Liver (tissue), 9 donors: Measurements from ENCODE around the gene GNAT2. TPM values are rescaled to one million over a fixed set of nuclear protein-coding genes. Genes with fewer than 3 reads are reported as not detected.
A peak's percentile ranks its signal among the peaks of the same experiment; 100 is the strongest.

Experiments
- DNase-seq: peaks from one replicate; pipeline ENCODE4 v3.0.0-alpha.2; 2017; ENCODE audit warnings: low spot score
- H3K27ac ChIP-seq, 2 donors: one replicate each; pipeline ENCODE4 v1.7.0; 2013; ENCODE audit warnings: inconsistent platforms in 2 of 2, low read length in 2 of 2, control low read depth in 1 of 2, low read depth in 1 of 2, mild to moderate bottlenecking in 1 of 2
- H3K27me3 ChIP-seq, 4 donors: one replicate each; pipeline versions ENCODE4 v1.6.1 to v1.7.0; 2013; ENCODE audit warnings: low read length in 3 of 4, inconsistent platforms in 1 of 4, mild to moderate bottlenecking in 1 of 4, moderate library complexity in 1 of 4; ENCODE audit not compliant: control insufficient read depth in 4 of 4, insufficient read depth in 4 of 4
- H3K36me3 ChIP-seq, 4 donors: one replicate each; pipeline versions ENCODE4 v1.6.1 to v1.7.0; 2013; ENCODE audit warnings: low read length in 3 of 4, mild to moderate bottlenecking in 3 of 4, low read depth in 1 of 4, moderate library complexity in 1 of 4; ENCODE audit not compliant: control insufficient read depth in 4 of 4, insufficient read depth in 3 of 4
- H3K4me1 ChIP-seq, 4 donors: one replicate each; pipeline versions ENCODE4 v1.6.1 to v1.7.0; 2013; ENCODE audit warnings: low read length in 3 of 4, mild to moderate bottlenecking in 3 of 4, moderate library complexity in 1 of 4; ENCODE audit not compliant: control insufficient read depth in 4 of 4, insufficient read depth in 4 of 4
- H3K4me3 ChIP-seq, 3 donors: one replicate each; pipeline versions ENCODE4 v1.6.1 to v1.7.0; 2013; ENCODE audit warnings: low read length in 3 of 3, control low read depth in 1 of 3, low read depth in 1 of 3, mild to moderate bottlenecking in 1 of 3
- H3K9ac ChIP-seq, 2 donors: one replicate each; pipeline ENCODE4 v1.7.0; 2013; ENCODE audit warnings: low read length in 2 of 2, mild to moderate bottlenecking in 2 of 2, moderate library complexity in 2 of 2, control low read depth in 1 of 2, low read depth in 1 of 2
- H3K9me3 ChIP-seq, 4 donors: one replicate each; pipeline versions ENCODE4 v1.6.1 to v1.7.0; 2013; ENCODE audit warnings: low read length in 3 of 4; ENCODE audit not compliant: control insufficient read depth in 4 of 4
- EGR1 ChIP-seq, 2 donors: IDR thresholded peaks; 2 replicates each; pipeline ENCODE4 v1.6.1; 2016 to 2018; ENCODE audit warnings: antibody characterized with exemption in 2 of 2, low read depth in 2 of 2
- FOXA1 ChIP-seq: IDR thresholded peaks from 2 replicates; pipeline ENCODE4 v1.6.1; 2016; ENCODE audit warnings: antibody characterized with exemption
- FOXA2 ChIP-seq: IDR thresholded peaks from 2 replicates; pipeline ENCODE4 v1.6.1; 2016; ENCODE audit warnings: antibody characterized with exemption
- GABPA ChIP-seq, 2 donors: IDR thresholded peaks in 1 of 2; conservative IDR thresholded peaks in 1 of 2; 2 replicates each; pipeline ENCODE4 v1.6.1; 2016; ENCODE audit warnings: antibody characterized with exemption in 2 of 2, mild to moderate bottlenecking in 1 of 2, moderate library complexity in 1 of 2
- HNF4A ChIP-seq, 2 donors: conservative IDR thresholded peaks; 2 replicates each; pipeline ENCODE4 v1.6.1; 2016; ENCODE audit warnings: antibody characterized with exemption in 2 of 2, mild to moderate bottlenecking in 2 of 2
- HNF4G ChIP-seq: IDR thresholded peaks from 2 replicates; pipeline ENCODE4 v1.6.1; 2016; ENCODE audit warnings: antibody characterized with exemption
- JUND ChIP-seq, 2 donors: IDR thresholded peaks; 2 replicates each; pipeline ENCODE4 v1.6.1; 2016; ENCODE audit warnings: antibody characterized with exemption in 2 of 2
- NR2F2 ChIP-seq: IDR thresholded peaks from 2 replicates; pipeline ENCODE4 v1.6.1; 2016; ENCODE audit warnings: antibody characterized with exemption
- RAD21 ChIP-seq, 2 donors: IDR thresholded peaks; 2 replicates each; pipeline ENCODE4 v1.6.1; 2016; ENCODE audit warnings: antibody characterized with exemption in 2 of 2, mild to moderate bottlenecking in 2 of 2
- REST ChIP-seq: IDR thresholded peaks from 2 replicates; pipeline ENCODE4 v1.6.1; 2016; ENCODE audit warnings: antibody characterized with exemption, mild to moderate bottlenecking
- RXRA ChIP-seq, 2 donors: IDR thresholded peaks; 2 replicates each; pipeline ENCODE4 v1.6.1; 2017 to 2018; ENCODE audit warnings: antibody characterized with exemption in 2 of 2, mild to moderate bottlenecking in 1 of 2
- SP1 ChIP-seq: IDR thresholded peaks from 2 replicates; pipeline ENCODE4 v1.6.1; 2018; ENCODE audit warnings: antibody characterized with exemption, mild to moderate bottlenecking
- TAF1 ChIP-seq: conservative IDR thresholded peaks from 2 replicates; pipeline ENCODE4 v1.6.1; 2016; ENCODE audit warnings: antibody characterized with exemption, mild to moderate bottlenecking
- YY1 ChIP-seq: IDR thresholded peaks from 2 replicates; pipeline ENCODE4 v1.6.1; 2016; ENCODE audit warnings: antibody characterized with exemption, mild to moderate bottlenecking
- WGBS: extraction: QIAGEN DNeasy Blood & Tissue Kit; methylation state at CpG from one replicate; pipeline ENCODE4 v1.1.7; 2013; 5-methylcytosine and 5-hydroxymethylcytosine counted together
- polyA plus RNA-seq, 2 donors: library from polyadenylated mRNA; stranded (reverse) in 1 of 2; unstranded in 1 of 2; fragments of 200-250 nt in 1 of 2; fragments of >200 nt in 1 of 2; fragmentation: Nextera tagmentation in 1 of 2; extraction: Ambion mirVana in 1 of 2; gene quantifications; one replicate each; pipeline versions ENCODE4 v1.2.1 to v1.2.3, GENCODE V29; 2013 to 2015
- total RNA-seq, 2 donors: library from RNA; depleted of rRNA; stranded (reverse); fragments of >200 nt; gene quantifications; one replicate each; pipeline ENCODE4 v1.2.3, GENCODE V29; 2014
- TF ChIP-seq, protein P1 (sequence below): IDR thresholded peaks from 2 replicates; pipeline ENCODE4 v1.6.1; 2016; ENCODE audit warnings: antibody characterized with exemption
- TF ChIP-seq, protein P2 (sequence below): fragments of 150-350 bp; IDR thresholded peaks from 2 replicates; pipeline ENCODE4 v1.5.1; 2017; ENCODE audit warnings: improper control_type of control experiment, low read depth, low read length; ENCODE audit not compliant: missing input control
- TF ChIP-seq, protein P3 (sequence below): IDR thresholded peaks from 2 replicates; pipeline ENCODE4 v1.6.1; 2016; ENCODE audit warnings: antibody characterized with exemption
- TF ChIP-seq, protein P4 (sequence below): IDR thresholded peaks from 2 replicates; pipeline ENCODE4 v1.6.1; 2016; ENCODE audit warnings: antibody characterized with exemption
- donor health status: healthy.
- donor health status: healthy.
- donor health status: healthy.
- donor health status: healthy.
- donor health status: healthy.

The GNAT2 gene
- total and polyA plus RNA-seq, 4 donors = 0.09 to 0.17 (median 0.17) TPM; not detected in 1

DNA sequence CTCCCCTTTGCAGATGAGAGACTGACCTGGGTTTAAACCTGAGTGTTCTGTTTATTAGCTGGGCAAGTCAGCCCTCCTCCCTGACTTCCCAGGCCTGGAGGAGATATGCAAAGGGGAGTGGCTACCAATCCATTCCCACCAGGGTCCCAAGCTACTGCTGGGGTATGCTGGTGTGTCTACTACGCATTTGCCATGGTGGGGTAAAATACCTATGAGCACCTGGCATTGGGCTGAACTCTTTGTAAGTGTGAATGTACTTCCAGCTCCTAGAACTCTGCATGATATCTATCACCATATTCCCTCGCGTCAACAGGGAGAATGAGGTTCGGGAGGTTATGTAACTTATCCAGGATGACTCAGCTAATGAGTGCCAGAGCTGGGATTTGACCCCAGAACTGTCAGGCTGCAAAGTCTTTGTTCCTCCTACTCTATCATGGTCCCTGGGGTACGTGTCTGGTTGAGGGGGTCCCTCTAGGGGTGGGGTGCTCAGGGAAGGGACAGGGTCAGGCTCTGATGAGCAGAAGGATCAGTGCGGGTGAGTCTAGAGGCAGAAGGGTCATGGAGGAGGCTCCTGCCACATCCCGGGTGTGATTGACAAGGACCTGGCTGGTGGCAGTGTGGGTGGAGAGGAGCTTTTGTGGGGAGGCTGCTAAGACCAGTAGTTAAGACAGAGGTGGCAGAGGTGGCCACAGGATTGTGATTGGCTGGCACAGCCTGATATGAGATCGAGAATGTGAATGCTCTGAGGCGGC lies 17.0 kb upstream of the GNAT2 start:
- no peak for DNase-seq
- 54% methylated on average over 9 of the region's 9 CpGs for WGBS
- no peak overlapping the region for H3K9ac ChIP-seq
- H3K4me1 ChIP-seq = peaks cover 0 to 9% (median 4%) of the 10 kb centered on the region in 4 donors
- peaks cover 0 to 8% (median 2%) of the 10 kb centered on the region in 4 donors for H3K36me3 ChIP-seq
- TF ChIP-seq RAD21 (IDR thresholded peaks at IDR 0.05) (no peak), SP1 (no peak), HNF4A (conservative IDR thresholded peaks at IDR 0.05) (peak in 1 of 2 donors; percentile 17), GABPA (IDR thresholded peaks at IDR 0.05 in 1 of 2, conservative IDR thresholded peaks at IDR 0.05 in 1 of 2) (no peak), RXRA (IDR thresholded peaks at IDR 0.05) (peak in 1 of 2 donors; percentile 11), YY1 (no peak), REST (no peak), FOXA1 (no peak), FOXA2 (no peak), JUND (IDR thresholded peaks at IDR 0.05) (peak in 1 of 2 donors; percentile 66), HNF4G (no peak), TAF1 (no peak), NR2F2 (no peak), EGR1 (IDR thresholded peaks at IDR 0.05; ENCODE audit: low read depth in 2 of 2) (no peak)
- TF ChIP-seq, protein P1, sequence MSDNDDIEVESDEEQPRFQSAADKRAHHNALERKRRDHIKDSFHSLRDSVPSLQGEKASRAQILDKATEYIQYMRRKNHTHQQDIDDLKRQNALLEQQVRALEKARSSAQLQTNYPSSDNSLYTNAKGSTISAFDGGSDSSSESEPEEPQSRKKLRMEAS = no peak
- TF ChIP-seq, protein P2, sequence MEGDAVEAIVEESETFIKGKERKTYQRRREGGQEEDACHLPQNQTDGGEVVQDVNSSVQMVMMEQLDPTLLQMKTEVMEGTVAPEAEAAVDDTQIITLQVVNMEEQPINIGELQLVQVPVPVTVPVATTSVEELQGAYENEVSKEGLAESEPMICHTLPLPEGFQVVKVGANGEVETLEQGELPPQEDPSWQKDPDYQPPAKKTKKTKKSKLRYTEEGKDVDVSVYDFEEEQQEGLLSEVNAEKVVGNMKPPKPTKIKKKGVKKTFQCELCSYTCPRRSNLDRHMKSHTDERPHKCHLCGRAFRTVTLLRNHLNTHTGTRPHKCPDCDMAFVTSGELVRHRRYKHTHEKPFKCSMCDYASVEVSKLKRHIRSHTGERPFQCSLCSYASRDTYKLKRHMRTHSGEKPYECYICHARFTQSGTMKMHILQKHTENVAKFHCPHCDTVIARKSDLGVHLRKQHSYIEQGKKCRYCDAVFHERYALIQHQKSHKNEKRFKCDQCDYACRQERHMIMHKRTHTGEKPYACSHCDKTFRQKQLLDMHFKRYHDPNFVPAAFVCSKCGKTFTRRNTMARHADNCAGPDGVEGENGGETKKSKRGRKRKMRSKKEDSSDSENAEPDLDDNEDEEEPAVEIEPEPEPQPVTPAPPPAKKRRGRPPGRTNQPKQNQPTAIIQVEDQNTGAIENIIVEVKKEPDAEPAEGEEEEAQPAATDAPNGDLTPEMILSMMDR = no peak
- TF ChIP-seq, protein P3, sequence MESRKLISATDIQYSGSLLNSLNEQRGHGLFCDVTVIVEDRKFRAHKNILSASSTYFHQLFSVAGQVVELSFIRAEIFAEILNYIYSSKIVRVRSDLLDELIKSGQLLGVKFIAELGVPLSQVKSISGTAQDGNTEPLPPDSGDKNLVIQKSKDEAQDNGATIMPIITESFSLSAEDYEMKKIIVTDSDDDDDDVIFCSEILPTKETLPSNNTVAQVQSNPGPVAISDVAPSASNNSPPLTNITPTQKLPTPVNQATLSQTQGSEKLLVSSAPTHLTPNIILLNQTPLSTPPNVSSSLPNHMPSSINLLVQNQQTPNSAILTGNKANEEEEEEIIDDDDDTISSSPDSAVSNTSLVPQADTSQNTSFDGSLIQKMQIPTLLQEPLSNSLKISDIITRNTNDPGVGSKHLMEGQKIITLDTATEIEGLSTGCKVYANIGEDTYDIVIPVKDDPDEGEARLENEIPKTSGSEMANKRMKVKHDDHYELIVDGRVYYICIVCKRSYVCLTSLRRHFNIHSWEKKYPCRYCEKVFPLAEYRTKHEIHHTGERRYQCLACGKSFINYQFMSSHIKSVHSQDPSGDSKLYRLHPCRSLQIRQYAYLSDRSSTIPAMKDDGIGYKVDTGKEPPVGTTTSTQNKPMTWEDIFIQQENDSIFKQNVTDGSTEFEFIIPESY = no peak
- TF ChIP-seq, protein P4, sequence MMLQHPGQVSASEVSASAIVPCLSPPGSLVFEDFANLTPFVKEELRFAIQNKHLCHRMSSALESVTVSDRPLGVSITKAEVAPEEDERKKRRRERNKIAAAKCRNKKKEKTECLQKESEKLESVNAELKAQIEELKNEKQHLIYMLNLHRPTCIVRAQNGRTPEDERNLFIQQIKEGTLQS = peak; percentile 23
- H3K9me3 ChIP-seq = no peaks in the 10 kb centered on the region
- no peak overlapping the region for H3K27ac ChIP-seq
- no peaks in the 10 kb centered on the region for H3K27me3 ChIP-seq
- no peak overlapping the region for H3K4me3 ChIP-seq
